Gastroesophageal sphincter (tissue), 3 donors: ENCODE data around the gene PRRC2A.

Source experiments
- CTCF ChIP-seq, 4 experiments: fragments of 200-600 bp in 2 of 4; fragments of 450-650 bp in 2 of 4; sonication (generic) in 1 of 4; IDR thresholded peaks; one replicate each; pipeline ENCODE4 v1.5.1; 2017 to 2019; ENCODE audit warnings: antibody characterized with exemption in 4 of 4, mild to moderate bottlenecking in 2 of 4, moderate library complexity in 2 of 4
- POLR2A ChIP-seq, 2 donors: fragments of 450-650 bp; IDR thresholded peaks; one replicate each; pipeline ENCODE4 v1.6.1; 2017; ENCODE audit warnings: antibody characterized with exemption in 2 of 2, mild to moderate bottlenecking in 2 of 2, moderate library complexity in 1 of 2

GRCh38 chr6:31676322-31676903 lies 55.9 kb downstream of the PRRC2A start:
- TF ChIP-seq CTCF (IDR thresholded peaks at IDR 0.05) (no peak), POLR2A (IDR thresholded peaks at IDR 0.05) (no peak)
